ENCODE results near the gene PTPRU.

Gene PTPRU

GRCh38 chr1:29326123-29326522, 89.8 kb downstream of the PTPRU start:
- H3K27ac ChIP-seq = no peak overlapping the region
- DNase-seq (ENCODE audit: low read depth, low spot score) = no peak

- no peak for DNase-seq (ENCODE audit: low read depth, low spot score)
Measured at GRCh38 chr1:29327223-29327935, 91.1 kb downstream of the PTPRU start.

GRCh38 chr1:29329022-29329775, 92.9 kb downstream of the PTPRU start:
- no peak overlapping the region for H3K27ac ChIP-seq
- DNase-seq (ENCODE audit: low read depth, low spot score) = no peak

More at GRCh38 chr1:29327223-29327935, 91.1 kb downstream of the PTPRU start:
- H3K27ac ChIP-seq = no peak overlapping the region

- no peak for DNase-seq (ENCODE audit: low read depth, low spot score)
- no peak overlapping the region for H3K27ac ChIP-seq
Measured at GRCh38 chr1:29330089-29330488, 93.8 kb downstream of the PTPRU start.

DNA sequence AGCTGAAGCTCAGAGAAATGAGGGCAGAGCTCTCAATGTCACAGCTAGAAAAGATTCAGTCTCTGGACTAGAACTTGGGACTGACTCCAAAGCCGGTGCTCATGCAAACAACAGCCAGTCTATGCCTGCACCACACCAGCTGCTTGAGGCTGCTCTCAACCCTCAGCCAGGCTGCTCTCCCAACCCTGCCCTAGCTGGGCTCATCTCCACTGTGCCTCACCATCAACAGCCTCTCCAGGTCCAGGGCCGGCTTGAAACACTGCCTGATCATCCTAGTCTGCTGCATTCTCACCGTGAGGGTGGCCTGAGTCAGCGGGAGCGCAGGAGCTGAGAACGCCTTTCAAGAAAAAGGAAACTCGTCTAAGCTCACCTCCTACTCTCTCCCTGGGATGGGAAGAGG, 94.5 kb downstream of the PTPRU start:
- no peak overlapping the region for H3K27ac ChIP-seq
- DNase-seq (ENCODE audit: low read depth, low spot score) = no peak

GRCh38 chr1:29331309-29331708, 95.0 kb downstream of the PTPRU start:
- no peak for DNase-seq (ENCODE audit: low read depth, low spot score)
- H3K27ac ChIP-seq = no peak overlapping the region

DNA sequence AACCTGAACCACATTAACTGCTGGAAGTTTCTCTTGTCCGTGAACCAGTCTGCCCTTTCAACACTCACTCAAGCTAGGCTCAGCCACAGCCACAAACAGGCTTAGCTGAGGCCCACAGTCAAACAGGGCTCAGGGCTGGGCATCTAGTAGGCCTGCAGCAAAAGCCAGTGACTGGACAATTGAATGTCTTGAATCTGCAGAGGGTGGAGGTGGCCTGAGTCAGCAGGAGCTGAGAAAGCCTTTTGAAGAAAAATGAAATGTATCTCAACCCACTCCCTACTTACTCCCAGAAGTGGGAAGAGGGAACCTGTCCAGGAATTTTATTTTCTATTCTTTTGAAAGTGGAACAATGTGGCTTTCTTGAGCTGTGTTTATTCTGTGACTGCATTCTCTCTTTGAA, 95.4 kb downstream of the PTPRU start:
- H3K27ac ChIP-seq = no peak overlapping the region
- DNase-seq (ENCODE audit: low read depth, low spot score) = no peak

DNA sequence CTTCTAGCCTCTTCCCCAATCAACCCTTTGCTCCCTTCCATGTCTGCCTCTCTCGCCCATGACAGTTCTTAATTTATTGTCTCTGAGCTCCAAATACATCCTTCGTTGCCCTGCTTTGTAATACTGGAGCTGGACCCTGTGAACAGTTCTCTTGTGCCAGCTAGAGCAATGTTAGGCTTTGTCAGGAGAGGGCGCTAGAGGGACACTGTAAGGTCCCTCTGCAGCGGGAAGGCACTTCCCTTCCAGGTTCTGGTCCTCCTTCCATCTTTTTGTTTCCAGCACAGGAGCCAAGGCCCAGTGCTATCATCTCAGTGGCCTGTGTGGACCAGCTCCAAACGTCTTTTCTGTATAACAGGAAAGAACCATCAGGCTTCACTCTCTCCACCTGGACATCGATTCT, 95.9 kb downstream of the PTPRU start:
- no peak overlapping the region for H3K27ac ChIP-seq
- DNase-seq (ENCODE audit: low read depth, low spot score) = no peak

- no peak overlapping the region for H3K27ac ChIP-seq
- no peak for DNase-seq (ENCODE audit: low read depth, low spot score)
Measured at GRCh38 chr1:29333008-29333407, 96.7 kb downstream of the PTPRU start.

DNA sequence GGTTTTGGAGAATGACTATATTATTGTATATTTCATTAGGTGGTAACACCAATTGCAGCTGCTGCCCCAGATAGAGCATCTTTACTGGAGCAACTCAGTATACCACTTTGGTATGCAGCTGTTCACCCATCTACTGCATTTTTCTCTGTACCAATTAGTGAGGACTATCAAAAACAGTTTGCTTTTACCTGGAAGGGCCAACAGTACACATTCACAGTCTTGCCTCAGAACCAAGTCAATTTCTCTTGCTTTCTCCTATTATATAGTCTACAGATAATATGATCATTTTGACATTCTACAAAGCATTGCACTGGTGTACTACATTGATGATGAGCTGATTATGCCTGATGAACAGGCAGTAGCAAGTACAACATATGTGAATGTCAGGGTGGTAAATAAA, 99.3 kb downstream of the PTPRU start:
- DNase-seq (ENCODE audit: low read depth, low spot score) = no peak

GRCh38 chr1:29338908-29339575, 102.7 kb downstream of the PTPRU start:
- DNase-seq (ENCODE audit: low read depth, low spot score) = no peak
- H3K27ac ChIP-seq = no peak overlapping the region

More for the DNA sequence above, 99.3 kb downstream of the PTPRU start:
- no peak overlapping the region for H3K27ac ChIP-seq

GRCh38 chr1:29341936-29342335, 105.6 kb downstream of the PTPRU start:
- no peak for DNase-seq (ENCODE audit: low read depth, low spot score)
- no peak overlapping the region for H3K27ac ChIP-seq

GRCh38 chr1:29342351-29342750, 106.0 kb downstream of the PTPRU start:
- no peak for DNase-seq (ENCODE audit: low read depth, low spot score)
- H3K27ac ChIP-seq = no peak overlapping the region

GRCh38 chr1:29342983-29343382, 106.7 kb downstream of the PTPRU start:
- no peak for DNase-seq (ENCODE audit: low read depth, low spot score)
- no peak overlapping the region for H3K27ac ChIP-seq

- DNase-seq (ENCODE audit: low read depth, low spot score) = no peak
- H3K27ac ChIP-seq = no peak overlapping the region
Measured at GRCh38 chr1:29343476-29343875, 107.2 kb downstream of the PTPRU start.

- no peak for DNase-seq (ENCODE audit: low read depth, low spot score)
- no peak overlapping the region for H3K27ac ChIP-seq
Measured at GRCh38 chr1:29343908-29344307, 107.6 kb downstream of the PTPRU start.

- H3K27ac ChIP-seq = no peak overlapping the region
- no peak for DNase-seq (ENCODE audit: low read depth, low spot score)
Measured at GRCh38 chr1:29344336-29344735, 108.0 kb downstream of the PTPRU start.

DNA sequence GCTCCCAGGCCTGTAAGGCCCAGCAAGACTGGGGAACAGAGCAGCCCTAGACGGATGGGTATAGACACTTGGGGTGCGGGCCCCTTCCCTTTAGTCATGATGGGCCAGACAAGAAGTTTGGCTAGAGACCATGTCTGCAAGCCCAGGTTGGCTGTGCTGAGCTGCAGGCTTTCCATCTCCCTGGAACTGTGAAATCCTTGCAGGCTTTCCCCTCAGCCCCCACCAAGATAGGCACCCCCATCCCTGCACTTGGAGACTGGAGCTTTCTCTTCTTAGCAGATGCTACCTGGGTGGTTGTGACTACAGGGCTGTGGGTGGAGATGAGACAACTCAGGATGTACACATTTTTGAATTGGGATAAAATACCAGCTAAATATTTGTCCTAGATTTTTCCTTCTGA, 110.3 kb downstream of the PTPRU start:
- no peak overlapping the region for H3K27ac ChIP-seq
- DNase-seq (ENCODE audit: low read depth, low spot score) = no peak

DNA sequence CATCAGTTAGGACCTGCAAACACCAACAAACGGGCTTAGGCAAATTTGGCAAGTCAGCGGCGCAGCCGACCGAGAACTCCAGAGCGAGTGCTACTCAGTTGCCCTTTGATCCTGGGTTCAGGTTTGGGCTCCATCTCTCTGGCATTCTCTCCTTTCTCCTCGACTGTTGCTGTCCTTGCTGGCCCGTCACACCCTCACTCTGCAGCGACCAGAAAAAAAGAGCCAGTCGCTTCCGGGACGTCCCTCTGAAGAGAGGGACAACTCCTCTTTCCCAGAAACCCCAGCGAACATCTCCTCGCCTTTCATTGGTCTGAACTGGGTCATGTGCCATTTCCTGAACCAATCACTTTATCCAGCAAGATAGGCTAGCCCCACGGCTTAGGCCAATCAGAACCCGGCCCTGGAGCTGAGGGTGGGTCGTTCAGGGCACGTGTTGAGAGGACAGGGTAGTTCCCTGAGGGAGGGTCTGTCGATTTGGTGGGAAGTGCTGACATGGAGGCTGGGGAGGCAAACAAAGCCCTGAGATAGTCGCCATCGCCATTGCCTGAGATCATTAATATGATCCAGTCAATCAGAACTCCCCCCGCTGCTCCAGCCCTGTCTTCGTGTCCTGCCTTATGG, 113.7 kb downstream of the PTPRU start:
- no peak for DNase-seq (ENCODE audit: low read depth, low spot score)
- no peak overlapping the region for H3K27ac ChIP-seq

DNA sequence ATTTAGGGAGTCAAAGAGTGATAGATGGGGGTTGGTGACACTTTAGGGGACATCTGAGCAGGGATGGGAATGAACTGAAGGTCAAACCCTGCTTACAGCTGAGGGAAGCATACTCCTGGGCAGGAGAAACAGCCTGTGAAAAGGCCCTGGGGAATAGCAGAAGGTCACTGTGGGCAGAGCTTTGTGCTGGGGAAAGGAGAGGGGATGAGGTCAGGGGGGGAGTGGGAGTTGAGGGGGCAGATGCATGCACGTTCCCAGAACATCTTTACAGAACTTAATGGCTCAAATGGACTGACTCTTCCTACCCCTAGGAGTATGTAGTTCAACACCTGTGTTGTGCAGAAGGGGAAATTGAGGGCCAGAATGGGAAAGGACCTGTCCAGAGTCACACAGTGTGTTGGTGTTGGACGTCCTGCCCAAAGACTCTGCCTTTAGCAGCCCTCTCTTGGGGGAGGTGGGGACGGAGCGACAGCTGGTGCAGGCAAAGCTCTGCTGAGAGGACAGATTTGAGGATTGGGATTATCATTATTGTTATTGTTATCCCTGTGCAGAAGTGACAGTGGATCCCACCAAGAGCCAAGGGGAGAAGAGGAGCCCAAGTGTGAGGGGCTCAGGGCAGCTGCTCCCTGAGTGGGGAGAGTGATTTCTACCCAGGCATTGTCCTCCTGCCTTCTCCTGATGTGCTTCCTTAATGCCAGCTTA, 116.5 kb downstream of the PTPRU start:
- no peak for DNase-seq (ENCODE audit: low read depth, low spot score)
- H3K27ac ChIP-seq = no peak overlapping the region

Measured in epithelial cell of prostate (primary cell).